GM12875 (cell line): ENCODE data around the gene OOSP3.

ENCODE experiments used
- H3K4me3 ChIP-seq: one replicate; pipeline ENCODE4 v1.5.1; 2011; ENCODE audit warnings: low read depth, low read length, control low read depth
- CTCF ChIP-seq: IDR thresholded peaks from 2 replicates; pipeline ENCODE4 v1.5.1; 2011; ENCODE audit warnings: low read depth, mild to moderate bottlenecking, control low read depth, inconsistent platforms, low read length, moderate library complexity, borderline replicate concordance; ENCODE audit not compliant: insufficient read depth

Gene OOSP3

GRCh38 chr11:59941091-59941490, 62.5 kb downstream of the OOSP3 start:
- TF ChIP-seq CTCF = no peak
- H3K4me3 ChIP-seq = no peak overlapping the region

GRCh38 chr11:59943997-59944714, 65.6 kb downstream of the OOSP3 start:
- H3K4me3 ChIP-seq = no peak overlapping the region
- no peak for TF ChIP-seq CTCF

GRCh38 chr11:59944720-59945119, 66.1 kb downstream of the OOSP3 start:
- no peak for TF ChIP-seq CTCF
- no peak overlapping the region for H3K4me3 ChIP-seq
